Neural cell (in vitro differentiated cells): ENCODE results near the gene PTCH1.

Experiments used
- CTCF ChIP-seq: fragments of 450-650 bp; IDR thresholded peaks from 2 replicates; pipeline ENCODE4 v1.5.1; 2014; ENCODE audit warnings: antibody characterized with exemption, mild to moderate bottlenecking, moderate library complexity; ENCODE audit not compliant: poor library complexity, severe bottlenecking
- EP300 ChIP-seq: fragments of 450-650 bp; conservative IDR thresholded peaks from 2 replicates; pipeline ENCODE4 v1.6.1; 2014; ENCODE audit warnings: antibody characterized with exemption, mild to moderate bottlenecking, moderate library complexity; ENCODE audit not compliant: poor library complexity, severe bottlenecking
- EZH2 ChIP-seq: fragments of 200-600, 300-800 bp; shearing (Covaris generic), sonication (generic); IDR thresholded peaks from 2 replicates; pipeline ENCODE4 v1.6.1; 2014; ENCODE audit warnings: antibody characterized with exemption, low read length, borderline replicate concordance, mild to moderate bottlenecking; ENCODE audit not compliant: insufficient read depth, poor library complexity, severe bottlenecking
- POLR2AphosphoS5 ChIP-seq: IDR thresholded peaks from 2 replicates; pipeline ENCODE4 v1.6.1; 2012
- RAD21 ChIP-seq: fragments of 450-650 bp; conservative IDR thresholded peaks from 2 replicates; pipeline ENCODE4 v1.6.1; 2014; ENCODE audit warnings: antibody characterized with exemption, mild to moderate bottlenecking, moderate library complexity
- REST ChIP-seq: IDR thresholded peaks from 2 replicates; pipeline ENCODE4 v1.6.1; 2012; ENCODE audit warnings: borderline replicate concordance
- SMC3 ChIP-seq: fragments of 450-650 bp; conservative IDR thresholded peaks from 2 replicates; pipeline ENCODE4 v1.6.1; 2014; ENCODE audit warnings: antibody characterized with exemption, mild to moderate bottlenecking, moderate library complexity; ENCODE audit not compliant: poor library complexity
- TAF1 ChIP-seq: IDR thresholded peaks from 2 replicates; pipeline ENCODE4 v1.6.1; 2012; ENCODE audit warnings: low read depth

DNA sequence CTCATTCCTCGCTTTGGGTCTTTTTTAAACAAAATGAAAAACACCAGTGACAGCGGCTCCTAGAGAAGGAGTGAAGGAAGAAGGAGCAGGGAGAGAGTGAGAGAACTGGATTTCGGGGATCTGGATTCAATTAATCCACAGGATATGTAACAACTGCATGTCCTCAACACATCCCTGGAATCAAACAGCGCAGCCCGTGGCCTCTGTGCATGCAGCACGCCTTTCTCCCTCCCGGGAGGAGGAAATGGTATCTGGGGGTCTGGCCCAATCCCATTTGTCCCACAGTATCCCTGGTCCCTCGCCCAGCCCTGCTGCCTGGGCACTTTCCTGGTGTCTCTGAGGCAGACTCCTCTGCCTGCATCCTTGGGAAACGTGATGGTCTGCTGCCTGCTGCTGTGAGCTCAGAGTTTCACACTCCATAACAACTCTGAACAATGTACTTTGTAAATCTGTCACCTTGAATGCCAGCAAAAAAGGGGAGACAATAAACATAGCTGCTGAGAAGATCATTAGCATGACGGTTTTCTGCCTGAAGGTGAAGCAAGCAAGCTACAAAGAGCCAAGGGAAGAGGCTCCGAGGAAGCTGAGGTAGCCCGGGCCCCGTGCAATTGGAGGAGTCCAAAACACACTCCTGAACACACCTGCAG is 56.1 kb downstream of the PTCH1 start:
- no peak for TF ChIP-seq CTCF
- no peak for TF ChIP-seq EZH2
- TF ChIP-seq TAF1 = no peak
- no peak for TF ChIP-seq POLR2AphosphoS5
- TF ChIP-seq REST = no peak
- TF ChIP-seq SMC3 = no peak
- no peak for TF ChIP-seq RAD21
- no peak for TF ChIP-seq EP300
